ENCODE data around the gene AGAP4. TPM values are rescaled to one million over a fixed set of nuclear protein-coding genes. Genes with fewer than 3 reads are reported as not detected.
"Not testable (repeated sequence)": the region's sequence is repeated elsewhere in the genome, so short reads cannot be mapped to it uniquely, and the experiment has no call there.

AGAP4 gene
- total RNA-seq = 32.9 and 33.2 TPM in 2 replicates

- H3K9me3 Mint-ChIP-seq; intact Hi-C loops (cut with micrococcal nuclease); H3K36me3 Mint-ChIP-seq (ENCODE audit: low read depth); H3K4me3 Mint-ChIP-seq (ENCODE audit: low read depth); H3K4me1 Mint-ChIP-seq (ENCODE audit: low read depth); H3K27me3 Mint-ChIP-seq (ENCODE audit: low read depth); H3K27ac Mint-ChIP-seq; DNase-seq (ENCODE audit: low spot score): not testable (repeated sequence)
Observed at GRCh38 chr10:45847400-45847799, at the start of gene AGAP4. TSS of gene AGAP4 (minus strand) at chr10:45847500. CDS start at chr10:45847347, 153 bp downstream.

GRCh38 chr10:45890721-45891120 lies 43.4 kb upstream of the AGAP4 start:
- H3K36me3 Mint-ChIP-seq (ENCODE audit: low read depth); intact Hi-C loops (cut with micrococcal nuclease); H3K4me3 Mint-ChIP-seq (ENCODE audit: low read depth); H3K9me3 Mint-ChIP-seq; DNase-seq (ENCODE audit: low spot score); H3K27ac Mint-ChIP-seq; H3K27me3 Mint-ChIP-seq (ENCODE audit: low read depth); H3K4me1 Mint-ChIP-seq (ENCODE audit: low read depth): not testable (repeated sequence)

GRCh38 chr10:45889539-45890230 lies 42.4 kb upstream of the AGAP4 start:
- H3K9me3 Mint-ChIP-seq; H3K36me3 Mint-ChIP-seq (ENCODE audit: low read depth); H3K4me1 Mint-ChIP-seq (ENCODE audit: low read depth); H3K27me3 Mint-ChIP-seq (ENCODE audit: low read depth); H3K4me3 Mint-ChIP-seq (ENCODE audit: low read depth); H3K27ac Mint-ChIP-seq; intact Hi-C loops (cut with micrococcal nuclease); DNase-seq (ENCODE audit: low spot score): not testable (repeated sequence)

GRCh38 chr10:45882880-45883279 lies 35.6 kb upstream of the AGAP4 start:
- DNase-seq (ENCODE audit: low spot score); intact Hi-C loops (cut with micrococcal nuclease); H3K4me1 Mint-ChIP-seq (ENCODE audit: low read depth); H3K4me3 Mint-ChIP-seq (ENCODE audit: low read depth); H3K36me3 Mint-ChIP-seq (ENCODE audit: low read depth); H3K27ac Mint-ChIP-seq; H3K9me3 Mint-ChIP-seq; H3K27me3 Mint-ChIP-seq (ENCODE audit: low read depth): not testable (repeated sequence)

GRCh38 chr10:45865404-45865803 lies 18.1 kb upstream of the AGAP4 start:
- H3K4me1 Mint-ChIP-seq (ENCODE audit: low read depth); H3K27me3 Mint-ChIP-seq (ENCODE audit: low read depth); DNase-seq (ENCODE audit: low spot score); intact Hi-C loops (cut with micrococcal nuclease); H3K4me3 Mint-ChIP-seq (ENCODE audit: low read depth); H3K9me3 Mint-ChIP-seq; H3K36me3 Mint-ChIP-seq (ENCODE audit: low read depth); H3K27ac Mint-ChIP-seq: not testable (repeated sequence)

- intact Hi-C loops (cut with micrococcal nuclease); H3K9me3 Mint-ChIP-seq; H3K27me3 Mint-ChIP-seq (ENCODE audit: low read depth); H3K27ac Mint-ChIP-seq; DNase-seq (ENCODE audit: low spot score); H3K4me1 Mint-ChIP-seq (ENCODE audit: low read depth); H3K4me3 Mint-ChIP-seq (ENCODE audit: low read depth); H3K36me3 Mint-ChIP-seq (ENCODE audit: low read depth): not testable (repeated sequence)
Observed at GRCh38 chr10:45864264-45864663, 17.0 kb upstream of the AGAP4 start.

DNA sequence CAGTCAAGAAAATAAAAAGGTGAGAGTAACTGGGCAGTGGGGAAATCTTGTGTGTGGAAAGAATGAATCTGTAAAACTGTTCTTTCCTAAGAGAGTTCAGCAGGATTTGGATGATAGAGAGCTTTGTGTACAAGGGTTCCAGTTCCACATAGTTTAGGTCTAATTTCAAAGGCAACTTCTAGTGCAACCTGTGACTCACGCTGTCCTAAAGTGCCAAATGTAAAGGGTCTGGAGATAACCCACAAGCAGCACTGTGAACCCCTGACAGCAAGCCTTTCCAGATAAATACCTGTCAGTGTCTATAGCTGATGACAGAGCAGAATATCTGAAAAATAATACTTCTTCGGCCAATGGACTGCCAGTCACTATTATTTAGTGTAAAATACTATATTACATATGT lies 16.3 kb upstream of the AGAP4 start:
- H3K27ac Mint-ChIP-seq; H3K9me3 Mint-ChIP-seq; H3K4me3 Mint-ChIP-seq (ENCODE audit: low read depth); DNase-seq (ENCODE audit: low spot score); intact Hi-C loops (cut with micrococcal nuclease); H3K27me3 Mint-ChIP-seq (ENCODE audit: low read depth); H3K4me1 Mint-ChIP-seq (ENCODE audit: low read depth); H3K36me3 Mint-ChIP-seq (ENCODE audit: low read depth): not testable (repeated sequence)

DNA sequence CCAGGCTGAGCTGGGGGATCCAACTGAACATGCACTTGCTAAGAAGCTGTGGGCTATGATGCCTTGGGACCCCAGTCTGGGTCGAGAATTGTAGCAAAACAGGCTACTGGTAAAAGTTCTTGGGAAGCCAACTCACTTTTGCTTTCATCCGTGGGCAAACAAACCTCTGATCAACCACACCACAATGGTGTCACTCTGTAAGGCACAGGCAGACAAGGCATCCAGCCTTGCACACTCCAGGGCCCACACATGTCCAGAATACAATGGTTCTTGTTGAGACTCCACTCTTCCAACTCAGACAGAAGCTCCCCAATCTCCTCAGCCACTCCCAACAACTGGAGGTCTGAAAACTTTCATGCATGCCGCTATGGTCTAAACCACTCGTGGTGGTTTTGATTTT lies 10.6 kb upstream of the AGAP4 start:
- H3K36me3 Mint-ChIP-seq (ENCODE audit: low read depth); H3K4me1 Mint-ChIP-seq (ENCODE audit: low read depth); DNase-seq (ENCODE audit: low spot score); H3K27me3 Mint-ChIP-seq (ENCODE audit: low read depth); intact Hi-C loops (cut with micrococcal nuclease); H3K4me3 Mint-ChIP-seq (ENCODE audit: low read depth); H3K27ac Mint-ChIP-seq; H3K9me3 Mint-ChIP-seq: not testable (repeated sequence)

DNA sequence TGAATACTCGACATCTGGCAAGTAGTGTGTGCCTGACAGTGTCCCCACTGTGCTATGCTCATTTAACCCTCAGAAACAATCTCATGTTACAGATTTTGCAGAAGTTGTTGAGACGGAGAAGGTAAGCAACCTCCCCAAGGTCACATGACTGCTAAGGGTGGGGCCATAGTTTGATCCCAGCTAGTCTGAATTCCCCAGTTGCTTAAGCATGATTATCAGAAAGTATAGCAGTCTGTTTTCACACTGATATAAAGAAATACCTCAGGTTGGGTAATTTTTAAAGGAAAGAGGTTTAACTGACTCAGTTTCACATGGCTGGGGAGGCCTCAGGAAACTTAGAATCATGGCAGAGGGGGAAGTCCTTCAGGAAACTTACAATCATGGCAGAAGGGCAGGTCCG lies 1.2 kb upstream of the AGAP4 start:
- intact Hi-C loops (cut with micrococcal nuclease); H3K27me3 Mint-ChIP-seq (ENCODE audit: low read depth); H3K36me3 Mint-ChIP-seq (ENCODE audit: low read depth); H3K4me1 Mint-ChIP-seq (ENCODE audit: low read depth); H3K4me3 Mint-ChIP-seq (ENCODE audit: low read depth); H3K9me3 Mint-ChIP-seq; DNase-seq (ENCODE audit: low spot score); H3K27ac Mint-ChIP-seq: not testable (repeated sequence)

GRCh38 chr10:45822918-45823317 lies 24.4 kb downstream of the AGAP4 start:
- H3K36me3 Mint-ChIP-seq (ENCODE audit: low read depth); H3K4me3 Mint-ChIP-seq (ENCODE audit: low read depth); H3K4me1 Mint-ChIP-seq (ENCODE audit: low read depth); intact Hi-C loops (cut with micrococcal nuclease); H3K27ac Mint-ChIP-seq; H3K27me3 Mint-ChIP-seq (ENCODE audit: low read depth); H3K9me3 Mint-ChIP-seq; DNase-seq (ENCODE audit: low spot score): not testable (repeated sequence)

DNA sequence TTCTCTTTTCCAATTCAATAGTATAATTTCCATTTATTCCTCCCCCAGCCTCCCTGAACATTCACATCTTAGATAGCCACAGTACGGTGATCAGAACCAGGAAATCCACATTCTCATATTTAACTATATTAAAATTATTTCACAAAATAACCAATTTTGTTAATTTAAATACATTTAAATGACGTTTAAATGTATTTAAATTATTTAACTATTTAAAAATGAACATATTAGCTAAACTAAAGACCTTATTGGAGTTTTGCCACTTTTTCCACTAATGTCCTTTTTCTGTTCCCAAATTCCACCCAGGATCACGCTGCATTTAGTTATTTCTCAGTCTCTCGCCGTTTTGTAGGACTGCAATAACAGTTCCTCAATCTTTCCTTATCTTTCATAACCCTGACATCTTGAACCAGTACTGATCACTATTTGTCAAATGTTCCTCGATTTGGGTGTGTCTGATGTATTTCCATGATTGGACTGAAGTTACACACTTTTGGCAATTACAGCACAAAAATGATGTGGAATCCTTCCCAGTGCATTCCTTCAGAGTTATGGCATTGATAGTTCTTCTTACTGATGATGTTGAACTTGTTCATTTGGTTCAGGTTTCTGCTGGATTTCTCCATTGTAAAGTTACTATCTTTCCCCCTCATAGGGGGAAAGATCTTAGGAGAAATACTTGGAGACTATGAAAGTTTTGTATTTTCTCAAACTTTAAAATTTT lies 27.0 kb downstream of the AGAP4 start:
- intact Hi-C loops (cut with micrococcal nuclease); H3K9me3 Mint-ChIP-seq; H3K4me3 Mint-ChIP-seq (ENCODE audit: low read depth); H3K27me3 Mint-ChIP-seq (ENCODE audit: low read depth); H3K4me1 Mint-ChIP-seq (ENCODE audit: low read depth); H3K27ac Mint-ChIP-seq; H3K36me3 Mint-ChIP-seq (ENCODE audit: low read depth); DNase-seq (ENCODE audit: low spot score): not testable (repeated sequence)

DNA sequence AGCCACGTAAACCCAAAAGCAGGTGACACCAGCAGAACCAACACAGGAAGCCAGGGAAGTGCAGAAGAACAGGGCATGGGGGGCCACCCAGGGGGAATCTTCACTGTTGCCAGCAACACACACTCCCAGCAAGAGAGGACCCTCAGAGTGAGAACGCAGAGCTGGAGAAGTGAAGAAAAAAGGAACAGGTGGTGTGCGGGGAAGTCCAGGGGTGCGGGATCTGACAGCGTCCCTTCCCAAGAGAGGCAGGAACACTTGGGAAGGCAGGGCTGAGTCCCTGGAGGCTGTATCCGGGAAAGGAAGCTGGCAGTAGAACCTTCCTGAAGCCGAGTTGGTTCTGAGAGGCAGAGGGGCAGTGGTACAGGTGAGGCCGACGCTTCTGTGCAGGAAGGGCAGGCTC lies 27.7 kb downstream of the AGAP4 start:
- Mint-ChIP-seq H3K27me3 (ENCODE audit: low read depth) (no peaks in the 10 kb centered on the region), H3K27ac (no peak overlapping the region), H3K36me3 (ENCODE audit: low read depth) (no peaks in the 10 kb centered on the region), H3K4me3 (ENCODE audit: low read depth) (no peak overlapping the region), H3K4me1 (ENCODE audit: low read depth) (no peaks in the 10 kb centered on the region), H3K9me3 (no peaks in the 10 kb centered on the region)
- intact Hi-C loops (cut with micrococcal nuclease) = no loop called here
- no peak for DNase-seq (ENCODE audit: low spot score)

GRCh38 chr10:45817912-45818311 lies 29.4 kb downstream of the AGAP4 start:
- H3K36me3 Mint-ChIP-seq (ENCODE audit: low read depth) = no peaks in the 10 kb centered on the region
- H3K27me3 Mint-ChIP-seq (ENCODE audit: low read depth) = no peaks in the 10 kb centered on the region
- no peak overlapping the region for H3K27ac Mint-ChIP-seq
- no peak overlapping the region for H3K4me3 Mint-ChIP-seq (ENCODE audit: low read depth)
- H3K9me3 Mint-ChIP-seq = no peaks in the 10 kb centered on the region
- intact Hi-C loops (cut with micrococcal nuclease) = no loop called here
- no peak for DNase-seq (ENCODE audit: low spot score)
- H3K4me1 Mint-ChIP-seq (ENCODE audit: low read depth) = no peaks in the 10 kb centered on the region

All from activated T-helper 2 cell treated with anti-CD3 and anti-CD28 coated beads, Interferon-gamma antibody, Interleukin-2, Interleukin-4, amounts not matched to agents 10 μg/mL and 5 μg/mL and 100 μg/mL, durations not matched to agents 14 hours and 24 hours and 36 hours (primary cell).